Measurements from ENCODE around the gene DHRS9.
A peak's percentile ranks its signal among the peaks of the same experiment; 100 is the strongest.

The DHRS9 gene

DNA sequence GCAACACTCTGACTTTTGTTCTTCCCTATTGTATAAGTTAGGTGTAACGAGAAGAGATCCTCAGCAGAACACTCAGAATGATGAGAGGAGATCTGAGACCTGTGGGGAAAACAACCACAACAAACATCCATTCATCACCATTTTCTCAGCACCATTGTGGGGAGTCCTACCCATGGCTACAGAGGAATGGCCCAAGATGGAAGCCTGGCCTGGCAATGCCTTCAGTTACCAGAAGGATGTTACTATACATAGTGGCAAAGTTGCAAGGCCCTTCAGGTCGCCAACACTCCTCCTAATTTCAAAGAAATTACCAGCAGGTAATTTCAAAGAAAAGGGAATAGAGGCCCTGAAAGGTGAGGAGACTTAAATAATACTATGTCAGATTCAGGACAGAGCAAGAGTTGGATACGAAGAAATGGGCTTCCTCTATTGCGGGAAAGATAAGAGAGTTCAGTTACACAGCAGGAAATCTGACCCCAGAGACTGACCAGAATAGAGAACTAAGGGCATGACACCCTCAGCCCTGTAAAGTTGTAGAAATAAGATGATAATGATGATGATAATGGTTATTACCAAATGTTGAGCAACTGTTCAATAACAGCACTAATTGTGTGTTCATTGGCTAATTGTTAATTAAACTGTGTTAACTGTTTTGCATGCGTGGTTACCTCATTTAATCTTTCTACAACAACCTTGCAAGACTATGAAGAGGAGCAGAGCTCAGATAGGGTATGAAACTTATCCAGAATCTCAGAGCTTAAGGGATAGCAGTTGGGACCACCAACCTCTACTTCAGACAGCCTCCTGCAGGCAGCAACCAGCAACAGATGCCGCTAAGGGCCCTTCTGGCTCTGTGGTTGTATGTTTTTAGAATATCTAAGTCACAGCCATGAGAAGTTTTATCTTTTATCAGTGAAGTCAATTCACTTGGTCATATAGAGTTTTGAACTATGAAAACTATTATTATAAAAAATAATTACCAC lies 37.5 kb downstream of the DHRS9 start:
- no peaks in the 10 kb centered on the region for H3K9me3 ChIP-seq (ENCODE audit: control insufficient read depth, low read depth, low read length)
- H3K4me3 ChIP-seq (ENCODE audit: low read length) = no peak overlapping the region
- H3K27ac ChIP-seq (ENCODE audit: low read length) = no peak overlapping the region
- no peaks in the 10 kb centered on the region for H3K36me3 ChIP-seq (ENCODE audit: control insufficient read depth, low read depth, low read length)
- H3K4me1 ChIP-seq (ENCODE audit: control insufficient read depth, low read depth, low read length) = peaks cover 11% of the 10 kb centered on the region
- no peak overlapping the region for H3K9ac ChIP-seq (ENCODE audit: low read length)
- peaks cover 8% of the 10 kb centered on the region for H3K27me3 ChIP-seq (ENCODE audit: control insufficient read depth, insufficient read depth, low read length)

DNA sequence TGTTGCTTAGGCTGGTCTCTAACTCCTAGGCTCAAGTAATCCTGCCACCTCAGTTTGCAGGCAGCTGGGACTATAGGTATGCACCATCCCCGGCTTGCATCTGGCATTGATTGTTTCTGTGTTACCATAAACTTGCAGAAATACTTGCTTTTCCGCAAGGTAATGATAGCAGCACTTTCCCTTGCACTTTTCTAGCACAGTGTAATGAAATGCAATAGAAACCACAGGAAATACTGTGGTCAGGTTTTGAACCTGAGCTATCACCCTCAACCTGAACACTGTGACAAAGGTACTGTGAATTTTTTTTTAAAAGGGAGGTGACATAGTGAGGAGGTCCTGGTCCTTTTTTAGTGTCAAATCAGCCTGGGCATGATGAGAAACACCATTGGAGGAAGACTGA lies 38.3 kb downstream of the DHRS9 start:
- no peaks in the 10 kb centered on the region for H3K9me3 ChIP-seq (ENCODE audit: control insufficient read depth, low read depth, low read length)
- no peak overlapping the region for H3K9ac ChIP-seq (ENCODE audit: low read length)

DNA sequence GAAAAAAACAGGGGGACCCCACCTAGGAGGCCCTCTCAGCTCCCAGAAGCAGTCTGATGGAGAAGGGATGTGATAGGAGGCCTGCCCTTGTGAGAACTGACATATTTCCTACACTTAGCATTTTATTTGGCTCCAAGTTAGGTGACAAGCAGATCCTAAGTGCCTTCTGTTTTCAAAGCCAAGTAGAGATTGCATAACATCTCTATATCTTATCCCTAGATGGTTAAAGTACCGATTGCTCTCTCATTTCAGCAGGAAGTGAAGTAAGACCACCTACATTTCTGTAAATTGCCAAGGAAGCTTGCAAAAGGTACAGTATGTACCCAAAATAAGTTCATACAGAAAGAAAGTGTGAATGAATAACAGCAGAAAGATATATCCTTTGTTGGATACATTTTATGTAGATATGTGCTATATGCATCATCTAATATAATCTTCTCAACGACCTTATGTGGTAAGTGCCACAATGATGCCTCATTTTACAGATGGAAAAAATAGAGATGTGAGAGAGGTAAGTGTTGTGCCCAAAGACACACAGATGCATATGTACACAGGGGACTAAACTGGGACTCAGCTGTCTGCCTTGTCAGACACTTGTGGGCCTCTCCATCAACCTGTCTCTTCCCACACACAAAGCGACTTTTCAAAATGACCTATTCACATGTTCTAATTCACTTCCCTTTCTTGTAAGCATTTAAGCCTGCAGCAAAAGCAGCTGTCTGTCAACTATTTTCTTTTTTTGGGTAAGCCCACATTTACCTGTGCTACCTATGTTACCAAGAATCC lies 38.9 kb downstream of the DHRS9 start:
- H3K27ac ChIP-seq (ENCODE audit: low read length) = no peak overlapping the region
- no peak overlapping the region for H3K4me3 ChIP-seq (ENCODE audit: low read length)
- H3K36me3 ChIP-seq (ENCODE audit: control insufficient read depth, low read depth, low read length) = no peaks in the 10 kb centered on the region
- H3K9ac ChIP-seq (ENCODE audit: low read length) = no peak overlapping the region
- no peaks in the 10 kb centered on the region for H3K9me3 ChIP-seq (ENCODE audit: control insufficient read depth, low read depth, low read length)
- peaks cover 11% of the 10 kb centered on the region for H3K4me1 ChIP-seq (ENCODE audit: control insufficient read depth, low read depth, low read length)
- H3K27me3 ChIP-seq (ENCODE audit: control insufficient read depth, insufficient read depth, low read length) = peaks cover 8% of the 10 kb centered on the region

More for the DNA sequence above, 38.3 kb downstream of the DHRS9 start:
- H3K27ac ChIP-seq (ENCODE audit: low read length) = no peak overlapping the region
- H3K4me3 ChIP-seq (ENCODE audit: low read length) = no peak overlapping the region
- peaks cover 8% of the 10 kb centered on the region for H3K27me3 ChIP-seq (ENCODE audit: control insufficient read depth, insufficient read depth, low read length)
- no peaks in the 10 kb centered on the region for H3K36me3 ChIP-seq (ENCODE audit: control insufficient read depth, low read depth, low read length)
- H3K4me1 ChIP-seq (ENCODE audit: control insufficient read depth, low read depth, low read length) = peaks cover 11% of the 10 kb centered on the region

DNA sequence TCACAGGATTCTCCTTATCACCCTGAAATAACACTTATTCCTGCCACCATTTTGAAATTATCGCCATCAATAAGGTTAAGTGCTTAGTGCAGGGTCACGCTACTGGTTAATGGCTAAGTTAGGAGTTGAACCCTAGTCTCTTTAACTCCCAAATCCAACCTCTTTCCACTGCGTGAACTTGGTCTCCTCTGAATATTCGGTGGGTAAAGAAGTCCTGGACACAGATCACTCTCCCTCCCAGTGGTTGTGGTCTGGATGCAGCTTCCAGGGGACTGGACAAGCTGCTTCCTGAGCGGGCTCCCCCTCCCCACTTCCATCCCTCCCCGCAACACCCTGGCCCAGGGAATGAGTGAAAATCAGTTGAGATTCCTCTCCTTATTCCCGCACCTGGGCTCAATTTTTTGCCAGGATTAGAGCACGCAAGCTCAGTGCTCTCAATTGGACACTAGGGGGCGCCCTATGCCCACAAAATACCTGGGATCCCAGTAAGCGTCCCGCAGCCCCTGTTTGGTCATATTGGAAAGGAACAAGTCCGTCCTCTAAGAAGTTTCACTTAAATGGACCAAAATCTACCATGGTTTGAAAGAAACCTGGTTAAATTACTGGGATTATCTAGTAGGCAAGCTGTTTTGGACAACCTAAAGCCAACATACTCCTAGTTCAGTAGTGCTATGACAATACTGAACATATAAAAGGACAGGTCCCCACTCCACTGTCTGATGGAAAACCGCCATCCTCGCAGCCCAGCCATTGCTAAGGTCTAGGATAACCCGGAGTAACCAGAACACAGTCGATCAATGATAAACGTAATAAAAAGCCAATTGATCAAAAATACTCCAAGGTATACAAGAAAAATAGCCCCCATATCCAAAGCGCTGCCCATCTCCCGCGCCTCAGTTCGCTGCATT lies 40.4 kb downstream of the DHRS9 start:
- Histone ChIP-seq H3K9ac (ENCODE audit: low read length) (no peak overlapping the region), H3K27me3 (ENCODE audit: control insufficient read depth, insufficient read depth, low read length) (peaks cover 8% of the 10 kb centered on the region), H3K4me3 (ENCODE audit: low read length) (peak overlapping the region; percentile 25), H3K27ac (ENCODE audit: low read length) (no peak overlapping the region), H3K4me1 (ENCODE audit: control insufficient read depth, low read depth, low read length) (peaks cover 11% of the 10 kb centered on the region), H3K9me3 (ENCODE audit: control insufficient read depth, low read depth, low read length) (no peaks in the 10 kb centered on the region), H3K36me3 (ENCODE audit: control insufficient read depth, low read depth, low read length) (no peaks in the 10 kb centered on the region)

DNA sequence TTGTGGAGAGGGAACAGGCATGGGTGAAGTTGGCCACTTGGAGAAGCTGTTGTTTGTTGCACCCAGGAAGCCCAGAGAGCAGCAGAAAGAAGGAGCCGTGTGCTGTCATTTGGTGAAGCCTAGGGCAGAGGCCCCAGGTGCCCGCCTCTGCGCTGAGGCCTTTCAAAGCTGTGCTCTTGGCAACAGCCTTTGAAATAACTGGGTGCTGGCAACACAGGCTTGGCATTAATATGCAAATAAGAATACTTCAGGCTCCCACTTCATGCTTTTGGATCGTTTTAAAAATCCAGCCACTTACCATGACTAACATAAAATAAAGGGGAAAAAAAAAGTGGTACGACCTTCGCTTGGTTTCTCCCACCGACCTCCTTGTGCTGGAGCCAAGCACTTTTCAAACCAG lies 41.1 kb downstream of the DHRS9 start:
- H3K9ac ChIP-seq (ENCODE audit: low read length) = no peak overlapping the region
- no peaks in the 10 kb centered on the region for H3K36me3 ChIP-seq (ENCODE audit: control insufficient read depth, low read depth, low read length)
- peaks cover 11% of the 10 kb centered on the region for H3K4me1 ChIP-seq (ENCODE audit: control insufficient read depth, low read depth, low read length)
- no peak overlapping the region for H3K27ac ChIP-seq (ENCODE audit: low read length)
- peaks cover 8% of the 10 kb centered on the region for H3K27me3 ChIP-seq (ENCODE audit: control insufficient read depth, insufficient read depth, low read length)
- no peaks in the 10 kb centered on the region for H3K9me3 ChIP-seq (ENCODE audit: control insufficient read depth, low read depth, low read length)
- H3K4me3 ChIP-seq (ENCODE audit: low read length) = no peak overlapping the region

DNA sequence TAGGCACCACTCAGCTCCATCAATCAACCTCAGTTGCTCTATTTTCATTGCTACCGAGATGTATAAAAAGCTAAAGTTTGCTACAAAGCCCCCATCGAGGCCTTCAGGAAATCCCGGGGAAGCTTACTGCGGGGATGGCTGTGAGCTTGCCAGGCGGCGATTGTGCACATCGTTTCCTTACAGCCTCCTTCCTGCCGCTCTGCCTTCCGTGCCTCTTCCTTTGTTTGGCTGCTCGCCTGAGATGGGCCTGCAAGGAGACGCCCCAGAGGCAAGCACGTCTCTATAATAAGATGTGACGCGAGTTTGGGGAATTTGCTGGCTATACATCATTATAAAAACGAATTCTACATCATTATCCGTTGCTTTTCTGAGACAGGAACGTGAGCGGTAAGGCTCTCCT lies 41.6 kb downstream of the DHRS9 start:
- peaks cover 11% of the 10 kb centered on the region for H3K4me1 ChIP-seq (ENCODE audit: control insufficient read depth, low read depth, low read length)
- peaks cover 8% of the 10 kb centered on the region for H3K27me3 ChIP-seq (ENCODE audit: control insufficient read depth, insufficient read depth, low read length)
- no peak overlapping the region for H3K9ac ChIP-seq (ENCODE audit: low read length)
- H3K9me3 ChIP-seq (ENCODE audit: control insufficient read depth, low read depth, low read length) = no peaks in the 10 kb centered on the region
- H3K4me3 ChIP-seq (ENCODE audit: low read length) = no peak overlapping the region
- H3K27ac ChIP-seq (ENCODE audit: low read length) = no peak overlapping the region
- no peaks in the 10 kb centered on the region for H3K36me3 ChIP-seq (ENCODE audit: control insufficient read depth, low read depth, low read length)

DNA sequence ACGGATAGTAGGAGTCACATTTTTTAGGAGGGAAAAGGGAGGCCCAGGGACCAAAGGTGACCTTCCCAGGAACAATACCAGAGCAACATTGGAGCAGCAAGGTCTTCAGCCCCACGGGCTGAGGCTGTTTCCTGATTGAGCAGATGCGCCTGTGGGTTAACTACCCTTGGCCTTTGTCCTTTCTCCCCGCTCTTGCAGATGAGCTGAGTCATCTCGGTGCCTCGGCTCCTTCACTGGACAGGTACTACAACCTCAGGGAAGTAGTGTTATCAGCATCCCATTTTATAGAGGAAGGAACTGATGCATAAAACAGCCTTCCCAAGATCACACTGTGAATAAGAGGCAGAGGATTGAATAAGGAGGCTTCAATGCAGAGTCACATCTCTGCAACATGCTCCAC lies 43.5 kb downstream of the DHRS9 start:
- no peak overlapping the region for H3K27ac ChIP-seq (ENCODE audit: low read length)
- H3K4me1 ChIP-seq (ENCODE audit: control insufficient read depth, low read depth, low read length) = peaks cover 11% of the 10 kb centered on the region
- H3K36me3 ChIP-seq (ENCODE audit: control insufficient read depth, low read depth, low read length) = no peaks in the 10 kb centered on the region
- no peak overlapping the region for H3K9ac ChIP-seq (ENCODE audit: low read length)
- H3K9me3 ChIP-seq (ENCODE audit: control insufficient read depth, low read depth, low read length) = no peaks in the 10 kb centered on the region
- H3K4me3 ChIP-seq (ENCODE audit: low read length) = no peak overlapping the region
- H3K27me3 ChIP-seq (ENCODE audit: control insufficient read depth, insufficient read depth, low read length) = peaks cover 8% of the 10 kb centered on the region

DNA sequence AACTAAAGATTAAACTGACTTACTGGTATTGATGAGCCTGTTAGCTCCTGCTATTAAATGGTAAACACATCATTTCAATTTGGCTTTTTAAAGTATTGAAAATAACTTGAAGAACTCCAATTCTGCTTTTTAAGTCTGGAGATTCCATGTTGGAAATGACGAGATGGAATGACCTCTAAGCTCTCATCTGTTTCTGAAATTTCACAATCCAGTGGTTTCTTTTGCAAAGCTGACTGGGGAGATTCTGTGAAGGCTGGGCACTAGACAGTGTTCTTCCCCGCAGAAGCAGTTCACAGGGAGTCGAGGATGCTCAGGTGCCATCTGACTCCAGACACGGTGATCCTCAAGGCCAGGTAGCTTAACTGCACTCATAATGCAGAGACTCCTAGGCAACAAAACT lies 44.7 kb downstream of the DHRS9 start:
- Histone ChIP-seq H3K27me3 (ENCODE audit: control insufficient read depth, insufficient read depth, low read length) (peaks cover 5% of the 10 kb centered on the region), H3K9me3 (ENCODE audit: control insufficient read depth, low read depth, low read length) (no peaks in the 10 kb centered on the region), H3K36me3 (ENCODE audit: control insufficient read depth, low read depth, low read length) (no peaks in the 10 kb centered on the region), H3K9ac (ENCODE audit: low read length) (no peak overlapping the region), H3K4me1 (ENCODE audit: control insufficient read depth, low read depth, low read length) (peaks cover 11% of the 10 kb centered on the region), H3K4me3 (ENCODE audit: low read length) (no peak overlapping the region), H3K27ac (ENCODE audit: low read length) (no peak overlapping the region)

DNA sequence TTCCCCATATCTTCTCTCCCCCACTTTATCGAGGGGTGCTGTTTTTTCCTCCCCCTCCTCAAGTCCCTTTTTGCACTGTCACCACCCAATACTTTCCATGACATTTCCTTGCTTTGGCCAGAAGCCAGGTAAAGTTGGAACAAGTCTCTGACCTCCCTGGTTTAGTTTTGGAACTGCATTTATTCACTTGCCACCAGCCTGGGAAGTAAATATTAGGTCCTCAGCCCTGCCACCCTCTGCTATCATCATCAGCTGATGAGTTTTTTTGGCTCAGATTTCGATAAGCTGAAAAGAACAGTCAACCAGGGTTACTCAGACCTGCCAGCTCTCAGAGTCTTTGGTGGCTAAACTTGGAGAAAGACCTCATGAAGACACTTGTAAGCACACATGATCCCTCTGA lies 47.0 kb downstream of the DHRS9 start:
- no peak overlapping the region for H3K4me3 ChIP-seq (ENCODE audit: low read length)
- no peak overlapping the region for H3K27ac ChIP-seq (ENCODE audit: low read length)
- no peaks in the 10 kb centered on the region for H3K4me1 ChIP-seq (ENCODE audit: control insufficient read depth, low read depth, low read length)
- H3K27me3 ChIP-seq (ENCODE audit: control insufficient read depth, insufficient read depth, low read length) = no peaks in the 10 kb centered on the region
- no peaks in the 10 kb centered on the region for H3K9me3 ChIP-seq (ENCODE audit: control insufficient read depth, low read depth, low read length)
- H3K9ac ChIP-seq (ENCODE audit: low read length) = no peak overlapping the region
- no peaks in the 10 kb centered on the region for H3K36me3 ChIP-seq (ENCODE audit: control insufficient read depth, low read depth, low read length)

DNA sequence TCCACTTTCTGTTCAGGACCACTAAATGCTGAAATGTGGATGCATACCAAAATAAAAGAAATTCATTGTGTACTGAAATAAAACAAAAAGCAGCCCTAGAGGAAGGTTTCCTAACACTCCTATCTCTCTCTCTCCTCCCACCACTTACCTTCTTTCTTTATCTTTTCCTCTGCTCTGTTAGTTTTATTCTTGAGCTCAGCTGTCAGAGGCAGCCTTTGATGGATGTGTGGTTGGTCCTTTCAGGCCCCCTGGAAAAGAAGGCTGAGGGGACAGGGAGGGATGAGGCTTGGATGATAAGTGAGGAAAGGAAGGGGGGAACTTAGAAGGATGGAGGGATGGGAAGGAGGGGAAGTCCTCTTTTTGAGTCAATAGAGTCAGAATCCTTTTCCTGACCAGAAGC lies 47.6 kb downstream of the DHRS9 start:
- Histone ChIP-seq H3K4me3 (ENCODE audit: low read length) (no peak overlapping the region), H3K36me3 (ENCODE audit: control insufficient read depth, low read depth, low read length) (no peaks in the 10 kb centered on the region), H3K4me1 (ENCODE audit: control insufficient read depth, low read depth, low read length) (no peaks in the 10 kb centered on the region), H3K27ac (ENCODE audit: low read length) (no peak overlapping the region), H3K9ac (ENCODE audit: low read length) (no peak overlapping the region), H3K9me3 (ENCODE audit: control insufficient read depth, low read depth, low read length) (no peaks in the 10 kb centered on the region), H3K27me3 (ENCODE audit: control insufficient read depth, insufficient read depth, low read length) (no peaks in the 10 kb centered on the region)

DNA sequence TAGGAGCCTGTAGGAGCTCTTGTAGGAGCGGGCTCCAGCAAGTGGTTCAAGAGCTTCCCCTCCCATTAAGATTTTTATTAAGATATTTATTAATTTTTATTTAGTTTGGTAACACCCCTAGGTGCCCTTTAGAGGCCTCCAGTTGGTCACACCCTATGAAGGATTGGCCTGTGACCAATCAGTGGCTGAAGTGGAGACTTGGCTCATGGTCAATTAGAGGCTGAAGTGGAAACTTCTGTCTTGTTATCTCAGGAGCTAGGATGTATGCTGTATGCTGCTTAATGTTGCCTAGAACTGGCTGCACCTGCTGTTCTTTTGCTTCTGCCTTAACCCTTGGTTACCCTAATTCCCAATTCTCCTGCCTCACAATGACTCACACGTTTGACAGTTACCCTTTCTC lies 48.7 kb downstream of the DHRS9 start:
- H3K27me3 ChIP-seq (ENCODE audit: control insufficient read depth, insufficient read depth, low read length) = no peaks in the 10 kb centered on the region
- no peaks in the 10 kb centered on the region for H3K36me3 ChIP-seq (ENCODE audit: control insufficient read depth, low read depth, low read length)
- H3K9ac ChIP-seq (ENCODE audit: low read length) = no peak overlapping the region
- no peak overlapping the region for H3K27ac ChIP-seq (ENCODE audit: low read length)
- H3K9me3 ChIP-seq (ENCODE audit: control insufficient read depth, low read depth, low read length) = no peaks in the 10 kb centered on the region
- H3K4me3 ChIP-seq (ENCODE audit: low read length) = no peak overlapping the region
- no peaks in the 10 kb centered on the region for H3K4me1 ChIP-seq (ENCODE audit: control insufficient read depth, low read depth, low read length)

Data from iPS-18a (cell line).